HG02884 (cell line): ENCODE measurements around the gene HOXA13.

Experiments used
- ATAC-seq: cut with Tn5 transposase; IDR thresholded peaks from one replicate; pipeline ENCODE4 v1.9.1; 2021; ENCODE audit warnings: mild to moderate bottlenecking, moderate library complexity; ENCODE audit not compliant: unreplicated experiment

The HOXA13 gene

GRCh38 chr7:27199849-27200760 is at the start of gene HOXA13:
TSS of gene HOXA13 (minus strand) at chr7:27200091. CDS start at chr7:27200077, 14 bp downstream.
- ATAC-seq: no peak

GRCh38 chr7:27248911-27249723 is 49.2 kb upstream of the HOXA13 start:
- no peak for ATAC-seq

- ATAC-seq: no peak
Observed at GRCh38 chr7:27248427-27248806, 48.5 kb upstream of the HOXA13 start.

- ATAC-seq: no peak
Observed at GRCh38 chr7:27247452-27248426, 47.8 kb upstream of the HOXA13 start.

- no peak for ATAC-seq
Observed at GRCh38 chr7:27247000-27247399, 47.1 kb upstream of the HOXA13 start.

GRCh38 chr7:27245798-27246691 is 46.2 kb upstream of the HOXA13 start:
- no peak for ATAC-seq

GRCh38 chr7:27245124-27245797 is 45.4 kb upstream of the HOXA13 start:
- no peak for ATAC-seq

- ATAC-seq: no peak
Observed at GRCh38 chr7:27244488-27245123, 44.7 kb upstream of the HOXA13 start.

GRCh38 chr7:27243340-27244163 is 43.7 kb upstream of the HOXA13 start:
- ATAC-seq: no peak

- no peak for ATAC-seq
Observed at GRCh38 chr7:27242555-27243339, 42.9 kb upstream of the HOXA13 start, which contains the start of gene EVX1. TSS of gene EVX1 (plus strand) at chr7:27242802. CDS start at chr7:27243031, 229 bp downstream.

GRCh38 chr7:27242154-27242553 is 42.3 kb upstream of the HOXA13 start:
- no peak for ATAC-seq

- no peak for ATAC-seq
Observed at GRCh38 chr7:27241189-27242056, 41.5 kb upstream of the HOXA13 start.

- no peak for ATAC-seq
Observed at GRCh38 chr7:27240015-27240731, 40.3 kb upstream of the HOXA13 start.

GRCh38 chr7:27239387-27240014 is 39.6 kb upstream of the HOXA13 start:
- ATAC-seq: no peak

GRCh38 chr7:27238979-27239386 is 39.1 kb upstream of the HOXA13 start:
- no peak for ATAC-seq
